ENCODE measurements around the gene GIMAP8.
"Not testable (repeated sequence)": the region's sequence is repeated elsewhere in the genome, so short reads cannot be mapped to it uniquely, and the experiment has no call there.

GIMAP8 gene

DNA sequence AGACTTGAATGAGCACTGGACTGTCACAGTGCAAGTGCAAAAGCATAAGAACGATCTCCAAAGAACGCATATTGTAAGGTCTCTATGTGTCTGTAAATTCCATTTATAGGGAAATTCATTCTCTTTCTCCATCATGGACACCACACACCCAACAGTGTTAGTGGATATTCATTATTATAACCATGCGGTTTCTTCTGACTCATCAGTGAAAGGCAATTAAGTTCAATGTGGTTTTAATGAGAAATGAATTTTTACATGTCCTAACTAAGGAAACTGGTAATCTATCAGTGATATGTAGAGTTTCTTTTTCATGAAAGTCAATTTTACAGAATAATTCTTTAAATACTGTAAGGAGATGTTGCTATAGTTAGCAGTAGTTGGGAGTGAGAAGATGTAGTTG, 25.9 kb downstream of the GIMAP8 start:
- TF ChIP-seq FOXP2 (optimal IDR thresholded peaks at IDR 0.05; ENCODE audit: control extremely low read depth, extremely low read length, insufficient read depth) (no peak), POLR2AphosphoS5 (IDR thresholded peaks at IDR 0.05; ENCODE audit: borderline replicate concordance, low read depth, low read length) (no peak)
- Histone ChIP-seq H3K27ac (no peak overlapping the region), H3K4me3 (no peak overlapping the region), H3K9ac (ENCODE audit: insufficient read length) (no peak overlapping the region), H3K9me3 (ENCODE audit: low read depth, low read length) (no peaks in the 10 kb centered on the region), H3K36me3 (ENCODE audit: insufficient read depth, low read length) (no peaks in the 10 kb centered on the region)
- no peak for DNase-seq (ENCODE audit: low read depth, low spot score)

DNA sequence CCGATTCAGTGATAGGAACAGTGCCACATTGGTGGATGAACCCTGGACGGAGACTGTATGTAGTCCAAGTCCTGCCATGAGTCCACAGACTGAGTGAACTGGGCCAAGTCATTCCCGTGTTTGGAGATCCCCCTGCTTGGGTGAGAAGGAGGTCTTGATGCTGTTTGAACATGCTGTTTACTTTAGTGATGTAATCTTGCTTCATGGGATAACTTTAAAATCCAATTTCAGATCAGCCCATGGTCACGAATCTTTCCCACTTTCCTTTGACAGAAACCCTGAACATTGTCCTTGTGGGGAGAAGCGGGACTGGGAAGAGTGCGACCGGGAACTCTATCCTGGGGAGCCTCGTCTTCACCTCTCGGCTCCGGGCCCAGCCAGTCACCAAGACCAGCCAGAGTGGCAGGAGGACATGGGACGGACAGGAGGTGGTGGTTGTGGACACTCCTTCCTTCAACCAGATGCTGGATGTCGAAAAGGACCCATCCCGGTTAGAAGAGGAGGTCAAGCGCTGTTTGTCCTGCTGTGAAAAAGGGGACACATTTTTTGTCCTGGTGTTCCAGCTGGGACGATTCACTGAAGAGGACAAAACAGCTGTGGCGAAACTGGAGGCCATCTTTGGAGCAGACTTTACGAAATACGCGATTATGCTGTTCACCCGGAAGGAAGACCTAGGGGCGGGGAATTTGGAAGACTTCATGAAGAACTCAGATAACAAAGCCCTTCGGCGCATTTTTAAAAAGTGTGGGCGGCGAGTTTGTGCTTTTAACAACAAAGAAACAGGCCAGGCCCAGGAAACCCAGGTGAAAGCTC, 26.6 kb downstream of the GIMAP8 start:
- TF ChIP-seq POLR2AphosphoS5 (IDR thresholded peaks at IDR 0.05; ENCODE audit: borderline replicate concordance, low read depth, low read length) (no peak), EZH2 (IDR thresholded peaks at IDR 0.05) (no peak), FOXP2 (optimal IDR thresholded peaks at IDR 0.05; ENCODE audit: control extremely low read depth, extremely low read length, insufficient read depth) (no peak)

DNA sequence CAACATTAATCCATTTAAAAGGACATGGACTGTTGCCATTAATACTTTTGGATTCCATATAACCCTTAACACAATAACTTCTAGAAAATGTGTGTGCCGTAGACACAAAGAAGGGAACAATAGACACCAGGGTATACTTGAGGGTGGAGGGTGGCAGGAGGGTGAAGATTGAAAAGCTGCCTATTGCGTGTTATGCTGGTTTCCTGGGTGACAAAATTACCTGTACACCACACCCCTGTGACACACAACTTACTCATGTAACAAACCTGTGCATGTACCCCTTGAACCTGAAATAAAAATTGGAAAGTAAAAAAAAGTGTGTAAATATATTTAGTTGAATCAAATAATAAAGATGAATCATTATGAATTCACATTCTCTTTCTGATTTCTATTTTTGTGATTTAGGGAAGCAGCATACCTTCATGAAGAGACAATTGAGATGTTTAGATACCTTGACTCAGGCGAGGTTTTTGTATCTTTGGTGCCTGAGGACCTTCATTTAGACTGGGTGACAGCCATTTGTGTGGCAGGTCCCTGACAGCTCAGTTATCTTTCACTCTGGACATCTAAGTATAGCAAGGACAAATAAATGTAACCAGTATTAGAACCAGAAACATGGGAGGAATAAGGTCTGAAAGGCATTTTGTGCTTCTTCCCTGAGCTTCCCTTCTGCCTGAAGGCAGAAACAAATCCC, 28.7 kb downstream of the GIMAP8 start:
- Histone ChIP-seq H3K4me3 (no peak overlapping the region), H3K9me3 (ENCODE audit: low read depth, low read length) (no peaks in the 10 kb centered on the region), H3K36me3 (ENCODE audit: insufficient read depth, low read length) (no peaks in the 10 kb centered on the region), H3K27ac (no peak overlapping the region), H3K9ac (ENCODE audit: insufficient read length) (no peak overlapping the region)
- no peak for TF ChIP-seq FOXP2 (optimal IDR thresholded peaks at IDR 0.05; ENCODE audit: control extremely low read depth, extremely low read length, insufficient read depth)
- TF ChIP-seq EZH2 (IDR thresholded peaks at IDR 0.05), result no peak
- TF ChIP-seq POLR2AphosphoS5 (IDR thresholded peaks at IDR 0.05; ENCODE audit: borderline replicate concordance, low read depth, low read length), result no peak
- no peak for DNase-seq (ENCODE audit: low read depth, low spot score)

More for the DNA sequence above, 26.6 kb downstream of the GIMAP8 start:
- H3K4me3 ChIP-seq, result no peak overlapping the region
- H3K9me3 ChIP-seq (ENCODE audit: low read depth, low read length), result no peaks in the 10 kb centered on the region
- H3K36me3 ChIP-seq (ENCODE audit: insufficient read depth, low read length), result no peaks in the 10 kb centered on the region
- no peak for DNase-seq (ENCODE audit: low read depth, low spot score)
- H3K27ac ChIP-seq, result no peak overlapping the region
- H3K9ac ChIP-seq (ENCODE audit: insufficient read length), result no peak overlapping the region

DNA sequence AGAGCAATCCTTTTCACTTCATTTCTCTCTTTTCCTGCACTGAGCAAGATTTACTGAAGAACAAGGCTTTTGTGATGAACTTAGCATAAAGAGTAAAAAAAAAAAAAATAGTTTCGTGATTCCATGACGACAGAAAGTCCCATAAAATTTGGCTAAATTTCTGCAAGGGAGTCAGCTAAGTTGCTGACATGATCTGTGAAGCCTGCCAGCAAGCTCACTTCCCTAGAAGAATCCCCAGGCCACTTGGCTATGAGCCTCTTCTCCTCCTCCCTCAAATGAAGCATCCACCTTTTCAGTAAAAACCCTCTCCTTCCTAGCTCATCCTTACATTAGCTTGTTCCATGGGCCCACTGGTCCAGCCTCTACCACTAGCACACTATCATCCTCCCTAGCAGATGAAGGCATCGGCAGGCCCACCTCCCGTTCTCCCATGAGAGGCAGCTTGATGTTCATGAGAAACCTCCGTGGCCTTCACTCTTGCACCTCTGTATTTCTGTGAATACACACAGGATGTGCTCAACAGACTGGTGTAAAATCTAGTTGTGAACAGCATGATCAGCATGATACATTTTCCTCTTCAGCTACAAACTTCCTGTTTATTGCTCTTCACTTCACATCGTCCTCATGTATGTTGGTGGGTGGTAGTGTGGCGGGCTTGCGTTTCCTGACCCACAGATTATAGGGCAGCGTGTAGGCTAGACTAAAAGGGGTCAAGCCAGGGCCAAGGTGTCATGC, 30.9 kb downstream of the GIMAP8 start:
- Histone ChIP-seq H3K4me3 (no peak overlapping the region), H3K36me3 (ENCODE audit: insufficient read depth, low read length) (no peaks in the 10 kb centered on the region), H3K27ac (no peak overlapping the region), H3K9me3 (ENCODE audit: low read depth, low read length) (no peaks in the 10 kb centered on the region), H3K9ac (ENCODE audit: insufficient read length) (no peak overlapping the region)
- TF ChIP-seq EZH2 (IDR thresholded peaks at IDR 0.05) (no peak), FOXP2 (optimal IDR thresholded peaks at IDR 0.05; ENCODE audit: control extremely low read depth, extremely low read length, insufficient read depth) (no peak), POLR2AphosphoS5 (IDR thresholded peaks at IDR 0.05; ENCODE audit: borderline replicate concordance, low read depth, low read length) (no peak)
- DNase-seq (ENCODE audit: low read depth, low spot score), result no peak

DNA sequence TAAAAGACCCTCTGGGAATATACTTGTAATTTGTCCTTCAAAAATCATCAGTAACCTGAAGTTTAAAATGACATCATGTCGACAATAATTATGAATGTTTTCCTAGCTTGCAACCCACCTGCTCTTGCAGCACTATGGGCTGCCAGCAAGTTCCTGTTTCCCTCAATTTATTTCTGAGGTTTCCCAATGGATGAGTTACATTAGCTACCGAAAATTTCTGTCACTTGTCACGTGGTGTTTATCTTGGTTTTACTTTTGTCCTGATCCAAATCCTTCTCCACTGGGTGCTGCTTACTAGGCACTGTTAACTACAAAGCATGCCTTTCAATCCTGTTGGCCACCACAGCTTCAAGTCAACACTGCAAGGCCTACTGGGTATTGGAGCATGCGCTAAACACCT, 31.5 kb downstream of the GIMAP8 start:
- Histone ChIP-seq H3K9ac (ENCODE audit: insufficient read length) (no peak overlapping the region), H3K9me3 (ENCODE audit: low read depth, low read length) (no peaks in the 10 kb centered on the region), H3K4me3 (no peak overlapping the region), H3K27ac (no peak overlapping the region), H3K36me3 (ENCODE audit: insufficient read depth, low read length) (no peaks in the 10 kb centered on the region)
- TF ChIP-seq POLR2AphosphoS5 (IDR thresholded peaks at IDR 0.05; ENCODE audit: borderline replicate concordance, low read depth, low read length), result no peak
- TF ChIP-seq EZH2 (IDR thresholded peaks at IDR 0.05), result no peak
- no peak for TF ChIP-seq FOXP2 (optimal IDR thresholded peaks at IDR 0.05; ENCODE audit: control extremely low read depth, extremely low read length, insufficient read depth)
- DNase-seq (ENCODE audit: low read depth, low spot score), result no peak

DNA sequence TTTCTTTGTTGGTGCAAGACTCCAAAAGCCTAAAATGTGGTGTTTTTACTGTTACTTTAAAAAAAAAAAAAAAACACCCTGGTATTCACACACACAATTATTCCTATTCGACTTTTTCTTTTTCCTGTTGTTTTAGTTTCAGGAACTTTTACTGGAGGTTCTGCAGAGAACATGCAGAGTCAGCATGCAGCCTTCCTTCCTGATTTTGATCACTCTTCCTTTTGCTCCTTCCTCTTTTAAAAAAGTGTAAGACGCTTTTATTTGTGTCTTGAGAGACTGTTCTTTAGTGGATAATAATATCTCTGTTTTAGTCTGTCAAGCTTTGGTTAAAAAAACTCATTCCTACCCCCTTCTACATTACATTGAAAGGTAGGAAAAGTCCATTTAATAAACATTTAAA, 33.1 kb downstream of the GIMAP8 start:
- H3K4me3 ChIP-seq, result peak overlapping the region; percentile 38
- H3K9ac ChIP-seq (ENCODE audit: insufficient read length); H3K36me3 ChIP-seq (ENCODE audit: insufficient read depth, low read length); H3K9me3 ChIP-seq (ENCODE audit: low read depth, low read length): not testable (repeated sequence)
- DNase-seq (ENCODE audit: low read depth, low spot score), result peak; percentile 24
- peak overlapping the region; percentile 80; the same call in 1 of the 2 replicates for H3K27ac ChIP-seq

DNA sequence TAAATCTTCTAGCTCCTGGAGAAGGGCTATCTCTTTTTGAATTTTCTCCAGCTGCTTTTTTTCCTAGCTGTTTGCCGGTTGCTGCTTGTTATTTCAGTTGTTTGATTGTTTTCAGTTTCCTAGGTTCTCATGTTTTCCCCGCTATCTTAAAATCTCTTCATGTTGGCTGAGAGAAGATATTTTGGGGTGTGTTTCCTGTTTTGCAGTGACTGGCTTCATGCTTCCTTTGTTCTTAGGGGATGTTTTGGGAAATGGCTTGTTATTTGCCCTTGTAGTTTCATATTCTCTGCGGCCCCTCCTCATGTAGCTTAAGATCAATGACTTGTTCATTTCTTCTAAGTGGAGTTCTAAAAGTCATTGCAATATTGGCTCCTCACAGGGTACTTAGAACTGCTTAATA, 33.6 kb downstream of the GIMAP8 start:
- not testable (repeated sequence) for H3K36me3 ChIP-seq (ENCODE audit: insufficient read depth, low read length); H3K9me3 ChIP-seq (ENCODE audit: low read depth, low read length); DNase-seq (ENCODE audit: low read depth, low spot score); H3K9ac ChIP-seq (ENCODE audit: insufficient read length)
- Histone ChIP-seq H3K4me3 (peak overlapping the region; percentile 38; the same call in 1 of the 2 replicates), H3K27ac (peak overlapping the region; percentile 80; the same call in 1 of the 2 replicates)

DNA sequence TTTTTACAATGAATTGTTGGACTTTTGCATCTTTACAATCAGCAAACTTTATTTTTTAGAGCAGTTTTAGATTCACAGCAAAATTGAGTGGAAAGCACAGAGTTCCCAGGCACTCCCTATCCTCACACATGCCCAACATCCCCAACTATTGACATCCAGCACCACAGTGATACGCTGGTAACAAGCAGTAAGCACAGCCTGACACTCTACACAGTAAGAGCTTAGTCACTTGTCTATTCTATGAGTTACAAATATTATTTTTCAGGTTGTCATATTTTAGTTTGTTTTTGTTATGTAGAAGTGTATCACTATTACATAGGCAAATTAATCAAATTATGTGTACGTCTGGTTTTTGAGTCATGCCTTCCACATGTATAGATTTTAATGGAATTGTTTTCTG, 37.2 kb downstream of the GIMAP8 start:
- Histone ChIP-seq H3K27ac (no peak overlapping the region), H3K36me3 (ENCODE audit: insufficient read depth, low read length) (no peaks in the 10 kb centered on the region), H3K9me3 (ENCODE audit: low read depth, low read length) (no peaks in the 10 kb centered on the region), H3K9ac (ENCODE audit: insufficient read length) (no peak overlapping the region), H3K4me3 (no peak overlapping the region)
- TF ChIP-seq FOXP2 (optimal IDR thresholded peaks at IDR 0.05; ENCODE audit: control extremely low read depth, extremely low read length, insufficient read depth), result no peak
- no peak for TF ChIP-seq EZH2 (IDR thresholded peaks at IDR 0.05)
- no peak for TF ChIP-seq POLR2AphosphoS5 (IDR thresholded peaks at IDR 0.05; ENCODE audit: borderline replicate concordance, low read depth, low read length)
- DNase-seq (ENCODE audit: low read depth, low spot score), result no peak
